Stimulated activated CD4-positive, alpha-beta T cell treated with anti-CD3 and anti-CD28 coated beads, Interleukin-4, amount 100 ng/mL, for 48 hours (primary cell): Measurements from ENCODE around the gene LRRC59.
"Not testable (repeated sequence)": the region's sequence is repeated elsewhere in the genome, so short reads cannot be mapped to it uniquely, and the experiment has no call there.

ENCODE experiments used
- DNase-seq, 2 donors: peaks; one replicate each; pipeline ENCODE4 v3.0.0-alpha.2; 2020; ENCODE audit warnings: low read depth in 2 of 2

LRRC59 gene

DNA sequence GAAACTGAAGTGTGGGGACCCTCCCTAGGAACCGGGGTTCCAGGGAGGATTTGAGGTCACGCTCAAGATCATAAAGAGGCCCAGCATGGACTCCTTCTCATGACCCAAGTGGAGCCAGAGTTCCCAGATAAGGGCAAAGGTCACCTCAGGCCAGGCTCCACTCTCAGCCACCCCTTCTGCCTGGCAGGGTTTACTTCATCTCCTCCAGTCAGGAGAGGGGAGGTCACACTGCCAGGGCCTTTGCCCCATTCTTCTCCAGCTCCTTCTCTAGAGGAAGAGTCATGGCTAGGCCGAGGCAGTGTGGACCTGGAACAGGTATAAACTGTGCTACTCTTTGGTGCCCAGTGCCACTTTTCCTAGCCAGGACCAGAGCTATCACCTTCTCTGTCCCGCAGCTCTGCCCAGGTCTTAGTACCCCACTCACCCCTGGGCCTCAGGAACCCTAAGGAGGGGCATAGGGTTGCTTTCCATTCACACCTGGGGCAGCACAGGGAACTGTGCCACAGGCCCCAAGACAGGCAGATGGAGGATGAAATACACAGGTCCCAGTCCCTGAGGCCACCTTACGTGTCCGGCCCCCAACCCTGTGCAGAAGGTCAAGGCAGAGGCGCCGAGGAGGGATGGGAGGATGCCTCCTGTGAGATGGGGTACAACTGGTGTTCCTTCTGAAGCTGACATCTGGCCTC lies 27.8 kb upstream of the LRRC59 start:
- no peak for DNase-seq

DNA sequence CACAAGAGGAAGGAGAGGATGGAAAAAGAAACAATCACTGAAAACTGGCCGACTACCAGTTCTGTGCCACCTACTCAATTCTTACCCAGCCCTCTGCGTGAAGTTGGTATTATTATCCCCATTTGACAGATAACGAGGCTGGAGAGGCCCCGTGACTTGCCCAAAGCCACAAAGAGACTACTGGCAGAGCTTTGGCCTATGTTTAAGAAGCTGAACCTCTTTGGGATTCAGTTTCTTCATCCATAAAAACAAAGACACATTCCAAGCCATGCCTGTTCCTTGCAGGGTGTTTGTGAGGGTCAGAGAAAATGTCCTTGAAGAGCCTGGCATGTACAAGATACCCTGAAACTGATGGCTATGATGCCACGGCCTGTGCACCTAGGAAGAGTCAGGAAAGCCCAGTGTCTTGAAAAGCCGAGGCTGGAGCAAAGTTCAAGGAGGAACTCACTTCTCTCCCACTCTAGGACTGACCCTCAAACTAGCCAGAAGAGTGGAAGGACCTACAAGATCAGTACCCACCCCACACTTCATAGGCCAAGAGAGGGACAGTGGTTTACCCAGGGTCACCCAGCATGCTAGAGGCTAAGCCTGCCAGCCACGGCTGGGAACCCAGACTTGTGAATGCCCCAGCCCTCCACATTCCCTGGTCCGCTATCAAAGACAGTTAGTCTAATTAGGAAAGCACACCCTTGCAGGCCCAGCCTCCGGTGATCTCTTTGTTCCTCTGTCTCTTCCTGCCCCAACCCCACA lies 27.1 kb upstream of the LRRC59 start:
- DNase-seq: no peak

DNA sequence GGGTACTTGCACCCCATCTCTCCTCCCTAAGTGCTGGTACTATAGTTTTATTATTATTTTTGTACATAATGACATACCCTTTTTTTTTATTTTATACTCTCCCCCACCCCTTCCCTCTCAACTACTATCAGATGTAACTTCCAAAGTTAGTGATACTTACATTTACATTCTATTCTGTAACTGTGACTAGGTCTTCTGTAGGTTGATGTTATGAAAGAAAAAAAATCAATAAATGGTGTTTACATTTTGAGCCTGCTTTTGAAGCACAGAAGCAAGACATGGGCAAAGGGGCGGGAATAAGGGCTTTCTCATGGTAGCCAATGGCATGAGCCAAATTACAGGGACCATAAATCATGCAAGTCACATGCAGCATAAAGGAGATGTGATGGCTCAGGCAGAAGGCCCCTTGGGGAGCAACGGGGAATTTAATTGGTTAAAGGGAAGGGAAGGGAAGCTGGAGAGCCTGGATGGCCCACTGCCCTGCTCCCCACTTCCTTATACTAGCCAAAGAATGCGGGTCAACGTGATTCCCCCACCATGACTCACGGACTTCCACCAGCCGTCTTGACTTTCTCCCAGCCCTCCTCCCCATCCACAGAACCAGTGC lies 26.3 kb upstream of the LRRC59 start:
- no peak for DNase-seq

DNA sequence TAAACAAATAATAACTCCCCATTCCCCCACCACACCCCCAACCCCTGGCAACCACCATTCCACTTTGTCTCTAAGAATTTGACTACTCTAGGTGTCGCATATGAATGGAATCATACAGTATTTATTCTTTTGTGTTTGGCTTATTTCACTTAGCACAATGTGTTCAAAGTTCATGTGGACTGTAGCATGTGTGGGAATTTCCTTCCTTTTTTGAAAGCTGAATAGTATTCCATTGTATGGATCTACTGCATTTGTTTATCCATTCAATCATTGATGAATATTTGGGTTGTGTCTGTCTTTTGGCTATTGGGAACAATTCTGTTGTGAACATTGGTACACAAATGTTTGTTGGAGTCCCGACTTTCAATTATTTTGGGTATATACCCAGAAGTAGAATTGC lies 25.4 kb upstream of the LRRC59 start:
- no peak for DNase-seq

DNA sequence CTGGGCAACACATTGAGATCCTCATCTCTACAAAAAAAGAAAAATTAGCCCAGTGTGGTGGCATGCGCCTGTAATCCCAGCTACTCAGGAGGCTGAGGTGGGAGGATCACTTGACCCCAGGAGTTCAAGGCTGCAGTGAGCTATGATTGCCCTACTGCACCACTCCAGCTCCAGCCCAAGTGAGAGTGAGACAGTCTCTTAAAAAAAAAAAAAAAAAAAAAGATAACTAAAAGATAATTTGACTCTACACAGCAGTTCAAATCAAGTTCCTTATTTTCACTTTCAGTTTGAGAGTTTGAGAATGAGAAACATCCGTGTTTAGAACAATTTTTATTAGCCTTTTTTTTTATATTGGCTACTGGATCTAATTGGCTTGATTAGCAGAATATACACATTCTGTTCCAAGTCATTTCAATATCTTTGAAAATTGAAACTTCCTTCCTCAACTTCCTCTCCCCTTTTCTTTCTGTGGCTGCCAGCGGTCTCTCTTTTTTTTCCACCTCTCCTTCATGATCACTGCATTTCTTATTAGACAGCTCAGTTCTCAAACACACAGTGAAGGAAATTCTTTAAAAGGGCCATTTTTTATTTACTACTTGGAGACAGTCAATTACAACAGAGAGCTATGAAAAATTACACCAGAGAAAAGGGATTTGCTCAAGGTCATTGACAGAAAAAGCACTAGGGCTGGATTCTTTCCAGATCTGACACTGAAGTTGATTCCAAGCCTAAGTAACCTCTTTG lies 24.2 kb upstream of the LRRC59 start:
- DNase-seq: no peak

DNA sequence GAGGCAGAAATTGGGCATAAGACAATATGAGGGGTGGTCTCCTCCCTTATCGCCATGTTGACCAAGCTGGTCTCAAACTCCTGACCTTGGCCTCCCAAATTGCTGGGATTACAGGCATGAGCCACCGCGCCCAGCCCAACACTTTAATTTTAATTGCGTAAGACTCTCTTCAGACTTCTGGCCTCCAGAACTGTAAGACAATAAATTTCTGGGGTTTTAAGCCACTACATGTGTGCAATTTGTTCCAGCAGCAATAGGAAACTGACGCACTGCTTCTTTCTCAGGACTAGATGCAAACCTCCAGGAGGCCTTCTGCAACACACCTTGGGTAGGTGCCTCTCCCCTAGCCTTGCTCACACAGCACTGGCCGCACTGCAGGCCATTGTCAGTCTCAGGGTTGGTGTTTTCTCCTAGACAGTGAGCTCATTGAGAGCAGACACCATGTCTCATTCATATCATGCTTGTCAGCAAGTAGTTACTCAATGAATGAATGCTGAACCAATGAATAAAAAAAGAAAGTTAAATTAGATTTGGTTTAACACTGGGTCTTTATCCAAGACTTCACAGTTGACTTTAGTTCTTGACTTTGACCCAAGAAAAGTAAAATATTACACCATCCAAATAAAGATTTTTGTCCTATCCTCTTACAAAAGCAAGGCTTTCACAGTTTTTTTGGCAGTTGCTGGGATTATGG lies 23.2 kb upstream of the LRRC59 start:
- no peak for DNase-seq

DNA sequence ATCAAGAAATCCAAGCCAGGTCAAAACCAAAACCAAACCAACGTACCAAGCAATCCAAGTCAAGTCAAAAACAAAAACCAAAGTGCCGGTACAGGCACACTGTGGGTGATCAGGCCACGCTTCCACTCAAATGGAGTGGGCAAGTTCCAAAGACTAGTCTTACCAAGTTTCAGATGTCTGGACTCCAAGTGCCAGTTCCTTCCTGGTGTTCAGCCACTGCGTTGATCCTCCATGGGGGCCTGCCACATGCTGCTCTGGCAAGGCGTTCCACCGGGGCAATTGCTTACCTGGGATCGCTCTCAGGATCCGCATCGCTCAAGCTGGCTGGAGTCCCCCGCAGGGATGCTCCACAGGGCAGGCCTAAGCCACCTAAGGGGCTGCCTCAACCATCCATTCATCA lies 22.3 kb upstream of the LRRC59 start:
- not testable (repeated sequence) for DNase-seq

DNA sequence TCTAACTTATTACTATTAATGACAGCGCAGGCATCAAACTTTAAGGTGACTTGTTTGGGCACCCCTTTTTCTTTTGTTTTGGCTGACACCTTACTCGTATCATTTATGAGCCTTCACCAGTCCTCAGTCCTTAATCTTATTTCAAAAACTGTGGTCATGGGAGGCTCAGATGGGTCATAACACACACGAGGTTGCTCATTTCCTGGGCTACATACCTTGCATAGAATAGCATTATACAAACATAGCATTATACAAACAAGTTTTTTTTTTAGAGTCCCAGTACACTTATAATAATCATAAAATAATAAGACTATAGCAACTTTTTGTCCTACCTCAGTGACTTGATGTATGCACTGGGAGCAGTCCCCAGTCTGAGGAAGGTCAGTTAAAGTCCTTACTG lies 17.5 kb upstream of the LRRC59 start:
- no peak for DNase-seq

DNA sequence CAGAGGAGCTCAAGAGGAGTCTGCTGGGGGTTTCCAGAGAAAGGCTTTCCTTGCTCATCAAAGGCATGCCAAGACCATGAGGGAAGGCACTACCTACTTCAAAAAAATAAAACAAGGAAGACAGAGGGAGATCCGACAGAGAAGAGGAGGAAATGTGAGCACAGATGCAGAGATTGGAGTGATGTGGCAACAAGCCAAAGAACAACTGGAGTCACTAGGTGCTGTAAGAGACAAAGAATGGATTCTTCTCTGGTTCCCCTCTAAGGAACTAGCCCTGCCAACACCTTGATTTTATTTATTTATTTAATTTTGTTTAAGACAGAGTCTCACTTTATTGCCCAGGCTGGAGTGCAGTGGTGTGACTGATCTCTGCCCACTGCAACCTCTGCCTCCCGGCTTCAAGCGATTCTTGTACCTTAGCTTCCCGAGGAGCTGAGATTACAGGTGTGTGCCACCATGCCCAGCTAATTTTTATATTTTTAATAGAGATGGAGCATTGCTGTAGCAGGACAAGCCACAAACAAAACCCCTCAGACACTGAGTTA lies 14.9 kb upstream of the LRRC59 start:
- no peak for DNase-seq

DNA sequence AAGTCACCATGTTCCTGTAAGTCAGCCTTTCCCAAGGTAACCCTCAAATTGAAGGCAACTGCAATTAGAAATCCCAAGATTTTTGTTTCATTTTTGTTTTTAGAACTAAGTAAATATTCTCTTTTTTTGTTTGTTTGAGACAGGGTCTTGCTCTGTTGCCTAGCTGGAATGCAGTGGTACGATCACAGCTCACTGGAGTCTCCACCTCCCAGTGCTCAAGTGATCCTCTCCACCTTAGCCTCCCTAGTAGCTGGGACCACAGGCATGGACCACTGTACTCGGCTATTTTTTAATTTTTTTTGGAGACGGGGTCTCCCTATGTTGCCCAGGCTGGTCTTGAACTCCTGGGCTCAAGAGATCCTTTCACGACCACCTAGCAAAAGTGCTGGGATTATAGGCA lies 10.6 kb upstream of the LRRC59 start:
- DNase-seq: no peak

DNA sequence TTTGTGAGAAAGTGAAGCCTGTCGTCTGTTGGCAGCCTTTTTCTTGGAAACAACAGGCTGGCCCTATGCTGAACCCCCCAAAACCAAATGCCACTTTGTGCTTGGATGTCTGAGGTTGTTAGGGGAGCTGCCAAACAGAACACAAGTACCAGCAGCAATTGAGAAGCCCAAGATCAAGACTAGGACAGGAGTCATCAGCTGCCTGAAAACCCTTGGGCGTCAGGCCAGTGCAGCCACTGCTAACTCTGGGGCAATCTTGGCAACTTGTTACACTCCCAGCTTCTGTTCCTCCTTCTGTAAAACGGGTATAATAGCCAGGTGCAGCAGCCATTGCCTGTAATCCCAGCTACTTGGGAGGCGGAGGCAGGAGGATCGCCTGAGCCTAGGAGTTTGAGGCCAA lies 9.3 kb upstream of the LRRC59 start:
- no peak for DNase-seq

DNA sequence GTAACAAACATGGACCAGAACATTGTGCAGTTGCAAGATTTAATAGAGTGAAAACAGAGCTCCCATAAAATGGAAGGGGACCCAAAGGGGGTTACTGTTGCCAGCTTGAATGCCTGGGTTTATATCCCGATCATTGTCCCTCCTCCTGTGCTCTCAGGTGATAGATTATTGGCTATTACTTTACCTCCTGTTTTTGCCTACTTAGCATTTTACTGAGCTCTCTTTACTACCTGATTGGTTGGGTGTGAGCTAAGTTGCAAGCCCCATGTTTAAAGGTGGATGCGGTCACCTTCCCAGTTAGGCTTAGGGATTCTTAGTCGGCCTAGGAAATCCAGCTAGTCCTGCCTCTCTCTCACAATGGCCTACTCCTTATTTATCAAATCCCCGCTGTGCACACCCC lies 8.0 kb upstream of the LRRC59 start:
- DNase-seq: not testable (repeated sequence)

DNA sequence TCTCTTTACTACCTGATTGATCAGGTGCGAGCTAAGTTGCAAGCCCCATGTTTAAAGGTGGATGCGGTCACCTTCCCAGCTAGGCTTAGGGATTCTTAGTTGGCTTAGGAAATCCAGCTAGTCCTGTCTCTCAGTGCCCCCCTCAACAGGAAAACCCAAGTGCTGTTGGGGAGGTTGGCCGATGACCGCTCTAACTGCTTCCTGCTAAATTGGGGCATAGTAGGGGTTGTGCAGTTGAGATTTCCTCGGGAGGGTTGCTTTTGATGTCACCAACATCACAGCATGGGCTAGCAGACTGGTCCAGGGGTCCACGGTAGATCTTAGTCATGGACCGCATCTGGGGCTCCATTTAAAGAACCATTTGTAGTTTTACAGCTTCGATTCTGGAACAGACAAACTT lies 2.3 kb upstream of the LRRC59 start:
- DNase-seq: not testable (repeated sequence)

DNA sequence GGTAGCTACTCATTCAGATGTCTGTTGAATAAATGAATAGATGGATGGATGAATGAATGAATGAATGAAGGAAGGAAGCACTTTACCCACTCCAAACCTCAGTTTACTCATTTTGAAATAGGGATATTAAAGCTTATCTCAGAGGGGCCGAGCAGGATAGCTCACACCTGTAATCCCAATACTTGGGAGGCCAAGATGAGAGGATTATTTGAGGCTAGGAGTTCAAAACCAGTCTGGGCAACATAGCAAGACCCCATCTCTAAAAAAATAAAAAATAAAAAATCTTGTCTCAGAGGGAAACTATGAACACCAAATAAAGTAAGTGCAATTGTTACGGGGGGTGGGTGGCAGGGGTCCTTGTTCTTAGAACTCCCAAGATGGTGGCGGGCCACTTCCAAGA lies 1.3 kb upstream of the LRRC59 start:
- not testable (repeated sequence) for DNase-seq

DNA sequence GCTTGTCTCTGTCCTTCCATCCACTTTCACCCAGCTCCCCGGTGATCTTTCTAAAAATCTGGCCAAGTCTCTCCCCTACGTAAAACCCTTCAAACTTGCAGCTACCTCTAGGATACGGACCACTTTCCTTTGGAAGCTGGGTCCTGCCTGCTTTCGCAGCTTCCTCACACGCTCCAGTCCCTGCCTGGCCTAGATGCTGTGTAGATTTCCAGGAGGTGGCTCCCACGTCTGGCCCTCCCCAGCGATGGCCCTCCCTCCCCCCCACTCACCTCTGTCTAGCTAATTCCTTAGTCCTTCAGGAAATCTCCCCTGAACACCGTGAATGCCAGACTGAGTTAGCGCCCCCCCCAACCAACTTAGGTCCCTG lies 579 bp upstream of the LRRC59 start:
- no peak for DNase-seq

DNA sequence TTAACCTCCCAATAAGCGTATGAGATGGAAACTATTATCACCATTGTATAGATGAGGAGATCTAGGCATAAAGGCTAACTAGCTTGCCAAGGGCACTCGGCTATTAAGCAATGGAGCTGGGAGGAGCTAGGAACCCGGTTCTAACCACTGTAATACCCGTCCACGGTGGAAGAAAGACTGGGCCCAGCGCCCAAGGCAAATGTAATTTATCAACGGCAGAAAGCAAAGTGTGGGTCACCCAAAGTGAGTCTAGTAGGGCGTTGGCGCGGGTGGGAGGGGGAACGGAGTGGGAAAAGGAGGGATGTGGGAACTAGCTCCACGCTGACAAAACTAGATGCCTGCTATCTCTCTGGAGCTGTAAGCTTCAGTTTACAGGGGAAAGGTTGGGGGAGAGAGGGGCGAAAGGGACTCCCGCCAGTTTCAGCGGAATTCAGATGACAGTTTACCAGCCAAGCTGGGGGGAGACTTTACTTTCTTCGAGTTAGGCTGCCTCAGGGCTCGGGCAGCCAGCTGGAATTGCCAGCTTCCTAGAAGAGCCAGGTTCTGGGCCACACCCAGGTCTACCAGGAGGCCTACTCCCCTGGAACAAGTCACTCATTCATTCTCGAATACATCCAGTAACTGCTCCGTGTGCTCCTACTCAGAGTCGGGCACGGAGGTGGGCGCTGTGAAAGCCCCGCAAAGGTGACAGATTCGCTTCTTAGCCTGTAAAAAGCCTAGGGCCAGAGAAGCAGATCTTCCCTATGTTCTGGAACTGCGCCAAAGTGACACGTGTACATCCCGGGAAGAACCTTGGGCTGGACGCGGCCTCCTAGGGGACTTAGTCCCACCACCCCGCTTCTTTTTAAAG lies 837 bp downstream of the LRRC59 start:
- no peak for DNase-seq

DNA sequence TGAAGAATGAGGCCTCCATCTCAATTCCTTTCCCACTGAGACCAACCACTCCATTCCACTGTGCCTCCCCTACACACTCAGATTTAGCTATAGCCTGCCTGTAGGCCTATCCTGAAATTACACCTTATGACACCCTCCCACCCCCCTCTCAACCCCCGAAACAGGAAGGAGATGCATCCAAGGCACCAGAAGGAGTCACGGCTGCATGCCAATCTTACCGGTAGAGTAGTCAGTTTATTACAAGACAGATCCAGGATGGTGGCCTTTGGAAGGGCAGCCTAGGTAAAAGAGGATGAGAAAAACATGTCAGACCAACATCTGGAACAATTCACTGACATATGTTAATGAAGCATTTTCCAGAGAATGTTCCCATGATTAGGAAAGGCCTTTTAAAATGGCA lies 2.6 kb downstream of the LRRC59 start:
- no peak for DNase-seq

DNA sequence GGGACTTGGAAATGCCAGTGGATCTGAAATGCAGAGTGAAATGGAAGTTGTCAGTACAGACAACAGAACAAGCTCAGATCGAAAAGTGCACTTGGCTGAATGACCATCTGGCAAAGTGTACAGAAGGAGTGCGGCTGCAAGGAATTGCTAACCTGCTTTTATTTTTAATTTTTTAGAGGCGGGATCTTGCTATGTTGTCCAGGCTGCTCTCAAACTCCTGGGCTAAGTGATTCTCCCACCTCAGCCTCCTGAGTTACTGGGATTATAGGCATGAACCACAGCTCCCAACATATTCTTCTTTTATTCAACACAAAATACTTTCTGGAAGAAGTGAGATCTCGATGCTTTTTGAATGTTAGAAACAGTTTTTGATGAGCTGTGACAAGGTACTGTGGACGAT lies 3.6 kb downstream of the LRRC59 start:
- no peak for DNase-seq

DNA sequence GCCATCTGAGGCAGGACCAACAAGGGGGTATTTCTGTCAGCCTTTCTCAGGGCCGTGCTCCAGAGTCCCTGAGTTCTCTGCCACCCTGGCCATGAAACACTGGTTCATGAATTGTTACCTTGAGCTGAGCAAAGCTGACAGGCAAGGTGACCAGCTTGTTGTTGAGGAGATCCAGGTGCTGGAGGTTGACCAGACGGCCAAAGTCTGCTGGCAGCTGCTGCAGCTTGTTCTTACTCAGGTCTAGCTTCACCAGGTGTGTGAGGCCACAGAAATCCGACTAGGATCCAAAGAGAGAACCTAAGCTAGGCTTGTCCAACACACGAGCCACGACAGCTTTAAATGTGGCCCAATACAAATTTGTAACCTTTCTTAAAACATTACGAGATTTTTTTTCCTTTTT lies 4.7 kb downstream of the LRRC59 start:
- no peak for DNase-seq

DNA sequence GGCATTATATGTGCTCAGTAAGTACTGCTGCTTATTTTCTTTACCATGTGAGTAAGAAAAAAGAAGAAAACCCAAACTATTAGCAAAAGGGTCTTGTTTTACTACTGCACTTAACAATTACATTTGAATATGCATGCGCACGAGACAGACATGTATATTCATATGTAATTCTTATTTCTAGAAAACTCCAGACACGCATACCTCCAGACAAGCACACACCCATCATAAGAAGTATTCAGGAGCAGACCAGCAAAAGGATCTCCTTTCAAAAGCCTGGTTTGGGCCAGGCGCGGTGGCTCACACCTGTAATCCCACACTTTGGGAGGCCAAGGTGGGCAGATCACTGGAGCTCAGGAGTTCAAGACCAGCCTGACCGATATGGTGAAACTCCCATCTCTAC lies 7.8 kb downstream of the LRRC59 start:
- DNase-seq: no peak

DNA sequence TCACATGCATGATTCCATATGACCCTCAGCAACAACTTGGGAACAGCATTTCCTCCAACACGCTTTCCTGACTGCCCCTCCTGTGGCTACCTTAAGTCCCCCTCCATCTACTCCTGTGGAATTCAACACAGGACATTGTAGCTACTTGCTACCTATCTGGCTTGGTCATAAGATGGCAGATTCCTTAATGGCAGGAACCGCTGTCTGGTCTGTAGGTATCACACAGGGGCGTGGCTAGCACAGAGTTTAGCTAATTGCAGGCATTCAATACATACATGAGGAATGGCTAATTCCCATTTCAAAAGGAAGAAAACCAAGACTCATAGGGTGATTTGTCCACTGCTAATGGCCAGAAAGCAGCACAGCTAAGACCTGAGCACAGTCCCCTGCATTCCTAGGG lies 8.6 kb downstream of the LRRC59 start:
- DNase-seq: no peak
